IPS-11a (cell line): Measurements from ENCODE around the gene PCBP3.
"Not testable (repeated sequence)": the region's sequence is repeated elsewhere in the genome, so short reads cannot be mapped to it uniquely, and the experiment has no call there.

ENCODE experiments used
- H3K4me3 ChIP-seq: one replicate; pipeline ENCODE4 v1.5.1; 2013; ENCODE audit warnings: low read depth, low read length, control low read depth

Gene PCBP3

DNA sequence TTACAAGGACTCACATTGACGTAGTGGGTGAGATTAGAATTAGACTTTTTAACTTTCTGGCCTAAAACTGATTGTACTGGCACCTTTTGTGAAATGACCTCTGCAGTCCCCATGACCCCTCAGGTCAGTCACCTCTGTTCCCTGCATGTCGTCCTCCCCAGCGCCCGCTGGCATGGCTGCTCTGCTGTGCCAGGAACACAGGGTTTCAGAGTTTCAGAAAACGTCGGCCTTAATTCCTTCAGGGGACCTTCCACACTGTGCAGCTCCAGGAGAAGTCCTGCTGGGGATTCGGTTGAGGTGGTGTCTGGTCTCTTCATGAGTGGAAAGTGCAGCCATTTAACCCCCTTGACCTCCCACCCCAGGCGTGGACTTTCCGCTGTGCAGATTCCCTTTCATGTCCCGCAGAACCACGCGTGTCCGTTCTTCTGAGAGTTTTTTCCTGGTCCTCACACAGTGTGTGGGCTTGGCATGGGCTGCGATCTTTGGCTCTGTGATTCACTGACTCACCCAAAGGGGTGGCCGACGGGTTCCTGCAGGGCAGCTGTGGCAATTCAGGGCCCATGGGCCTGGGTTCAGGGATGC is 179.7 kb downstream of the PCBP3 start:
- H3K4me3 ChIP-seq, result no peak overlapping the region

DNA sequence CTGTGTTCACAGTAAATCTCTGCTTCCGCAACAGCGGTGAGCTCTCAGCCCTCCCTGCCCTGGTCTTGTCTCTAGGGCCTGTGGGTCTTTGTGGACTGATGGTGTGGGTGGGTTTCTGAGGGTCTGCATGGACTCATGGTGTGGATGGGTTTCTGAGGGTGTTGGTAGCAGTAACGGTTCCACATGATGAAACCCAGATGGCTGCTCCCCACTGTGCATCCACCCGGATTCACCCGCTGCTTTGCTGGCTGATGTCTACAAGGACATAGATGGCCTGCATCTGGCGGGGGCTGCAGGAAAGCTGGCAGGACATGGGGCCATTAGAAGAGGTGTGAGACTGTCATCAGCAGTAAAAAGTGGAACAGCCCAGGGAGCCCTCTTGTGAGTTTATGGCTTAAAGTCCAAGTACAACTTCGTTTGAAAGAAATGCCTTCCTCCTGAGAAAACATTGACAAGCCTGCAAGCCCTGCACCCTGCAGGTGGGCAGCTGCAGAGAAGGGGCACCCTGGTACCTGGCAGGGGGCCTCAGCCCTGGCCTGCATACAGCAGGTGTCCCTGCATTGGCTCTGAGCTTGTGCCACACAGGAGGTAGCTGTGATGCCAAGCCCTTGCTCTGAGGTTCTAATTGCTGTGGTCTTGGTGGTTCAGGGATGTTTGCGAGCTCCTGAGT is 181.2 kb downstream of the PCBP3 start:
- no peak overlapping the region for H3K4me3 ChIP-seq

DNA sequence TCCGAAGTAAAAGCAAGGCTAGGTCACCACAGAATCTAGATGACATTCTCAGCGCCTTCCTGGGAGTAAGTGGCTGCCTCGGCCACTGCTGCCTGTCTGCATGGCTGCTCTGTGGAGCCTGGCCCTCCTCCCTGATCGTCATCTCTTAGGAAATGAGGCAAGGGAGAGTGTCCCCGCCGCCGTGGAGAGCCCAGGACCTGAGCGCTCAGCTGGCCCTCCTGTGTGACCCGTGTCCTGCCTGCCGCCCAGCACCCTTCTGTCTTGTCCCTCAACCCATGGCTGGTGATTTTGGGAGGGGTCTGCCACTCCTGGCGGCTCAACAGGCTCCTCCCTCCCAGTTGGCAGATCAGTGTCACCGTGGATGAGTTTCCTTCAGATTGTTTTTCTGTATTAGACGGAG is 181.7 kb downstream of the PCBP3 start:
- H3K4me3 ChIP-seq, result no peak overlapping the region

DNA sequence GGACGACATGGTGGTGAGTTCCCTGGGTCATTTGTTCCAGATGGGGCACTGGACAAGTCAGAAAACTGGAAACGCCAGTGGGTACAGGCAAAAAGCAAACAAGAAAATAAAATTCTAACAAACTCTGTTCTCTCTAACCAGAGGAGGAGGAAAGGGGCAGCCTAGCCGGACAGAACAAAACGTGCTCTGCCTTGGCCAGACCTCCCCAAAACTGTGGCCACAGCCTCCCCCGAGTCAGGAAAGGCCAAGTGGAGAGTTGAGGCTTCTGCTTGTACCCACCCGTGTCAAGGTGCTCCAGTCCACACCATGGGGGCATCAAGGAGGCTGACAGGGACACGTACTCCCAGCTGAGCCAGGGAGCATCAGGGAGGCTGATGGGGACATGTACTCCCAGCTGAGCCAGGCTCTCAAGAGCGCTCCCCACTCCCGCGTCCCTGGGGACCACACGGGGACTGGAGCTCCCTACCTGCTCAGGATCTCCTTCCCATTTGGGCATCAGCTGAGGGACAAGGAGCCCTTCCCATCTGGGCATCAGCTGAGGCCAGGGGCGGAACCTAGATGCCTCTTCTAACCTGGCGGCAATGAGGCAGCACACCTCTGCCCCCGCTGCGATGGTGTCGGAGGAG is 183.3 kb downstream of the PCBP3 start:
- no peak overlapping the region for H3K4me3 ChIP-seq

DNA sequence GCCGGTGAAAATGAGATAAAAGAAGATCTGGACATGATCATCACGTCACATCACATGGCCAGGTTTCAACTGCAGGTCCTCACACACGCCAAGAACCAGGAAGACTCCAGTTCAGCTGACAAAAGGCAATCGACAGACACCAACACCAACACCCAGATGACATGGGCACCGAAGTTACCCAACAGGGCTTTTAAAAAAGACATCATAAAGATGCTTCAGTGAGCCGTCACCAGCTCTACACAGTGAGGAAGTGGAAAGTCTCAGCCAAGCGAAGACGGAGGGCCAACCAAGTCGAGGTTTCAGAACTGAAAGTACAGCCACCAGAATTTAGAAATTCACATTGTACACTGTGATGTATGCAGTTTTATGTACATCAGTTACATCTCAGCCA is 183.8 kb downstream of the PCBP3 start:
- no peak overlapping the region for H3K4me3 ChIP-seq

DNA sequence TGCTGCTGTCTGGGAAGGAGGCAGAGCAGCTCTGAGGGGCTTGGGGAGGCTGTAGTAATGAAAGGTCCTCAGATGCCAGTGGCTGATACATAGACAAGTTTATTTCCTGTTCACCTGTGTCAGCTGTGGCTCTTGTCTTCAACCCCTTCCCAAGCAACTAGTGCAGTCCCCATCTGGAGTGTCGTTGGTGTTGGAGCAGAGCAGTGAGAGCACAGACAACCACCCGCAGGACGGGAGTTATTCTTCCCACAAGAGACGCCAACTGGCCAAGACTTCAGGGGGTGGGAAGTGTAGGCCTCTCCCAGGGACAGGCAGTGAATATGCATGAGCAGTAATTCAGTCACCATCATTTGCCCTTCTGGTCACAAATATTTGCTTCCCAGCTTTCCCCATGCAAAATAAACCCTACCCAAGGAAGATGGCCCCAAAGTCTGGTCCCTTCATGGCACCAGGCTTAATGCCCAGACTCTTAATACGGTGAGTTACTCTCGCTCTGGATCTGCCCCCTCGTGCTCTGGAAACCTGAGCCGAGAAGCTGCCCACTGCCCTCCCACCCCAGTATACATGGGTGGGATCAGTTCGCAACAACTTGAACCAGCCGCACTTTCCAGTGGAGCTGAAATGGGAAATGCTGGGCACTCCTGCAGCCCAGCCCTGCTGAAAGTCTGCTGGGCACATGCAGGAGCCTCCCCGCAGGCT is 184.5 kb downstream of the PCBP3 start:
- H3K4me3 ChIP-seq, result no peak overlapping the region

DNA sequence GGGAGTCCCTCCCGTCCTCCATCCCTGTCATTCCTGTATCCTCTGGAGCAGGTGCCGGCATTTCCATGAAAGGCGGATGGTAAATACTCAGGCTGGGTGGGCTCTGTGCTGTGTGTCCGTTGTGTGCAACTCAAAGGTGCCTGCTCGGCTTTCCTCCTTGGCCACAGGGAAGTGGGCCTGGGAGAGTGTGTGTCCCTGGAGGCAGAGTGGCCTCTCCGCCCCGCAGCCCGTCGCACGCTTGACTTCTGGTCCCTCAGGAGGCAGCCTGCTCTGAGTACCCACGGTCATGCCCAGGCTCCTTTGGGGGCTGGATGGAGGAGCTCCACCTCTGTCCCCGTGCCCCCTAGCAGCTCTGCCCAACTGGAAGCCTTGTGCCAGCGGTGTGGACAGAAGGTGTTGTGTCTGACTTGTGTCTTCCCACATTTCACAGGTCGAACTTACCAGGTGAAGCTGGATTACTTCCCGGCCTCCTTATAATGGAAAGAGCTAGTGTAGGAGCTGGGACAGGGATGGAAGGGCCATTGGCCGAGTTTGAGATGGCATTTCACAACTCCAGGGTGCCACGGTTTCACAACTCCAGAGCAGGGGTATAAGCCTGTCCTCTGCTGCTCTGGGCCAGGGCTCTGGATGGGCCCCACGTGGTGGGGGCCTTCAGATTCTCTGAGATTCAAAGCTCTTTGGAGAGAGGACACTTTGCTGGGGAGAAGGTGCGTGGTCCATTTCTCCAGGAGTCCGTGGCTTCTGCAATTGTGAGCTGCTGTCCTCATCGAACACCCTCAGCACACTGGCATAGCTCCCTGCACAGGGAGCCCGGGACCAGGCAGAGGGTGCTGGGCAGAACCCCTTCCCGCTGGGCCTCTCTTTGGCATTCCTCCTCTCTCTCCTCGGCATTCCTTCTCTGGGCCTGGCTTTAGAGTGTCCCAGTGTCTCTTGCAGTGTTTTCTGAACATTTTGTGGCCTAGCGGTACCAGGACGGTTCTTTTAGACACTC is 185.3 kb downstream of the PCBP3 start:
- H3K4me3 ChIP-seq, result no peak overlapping the region

DNA sequence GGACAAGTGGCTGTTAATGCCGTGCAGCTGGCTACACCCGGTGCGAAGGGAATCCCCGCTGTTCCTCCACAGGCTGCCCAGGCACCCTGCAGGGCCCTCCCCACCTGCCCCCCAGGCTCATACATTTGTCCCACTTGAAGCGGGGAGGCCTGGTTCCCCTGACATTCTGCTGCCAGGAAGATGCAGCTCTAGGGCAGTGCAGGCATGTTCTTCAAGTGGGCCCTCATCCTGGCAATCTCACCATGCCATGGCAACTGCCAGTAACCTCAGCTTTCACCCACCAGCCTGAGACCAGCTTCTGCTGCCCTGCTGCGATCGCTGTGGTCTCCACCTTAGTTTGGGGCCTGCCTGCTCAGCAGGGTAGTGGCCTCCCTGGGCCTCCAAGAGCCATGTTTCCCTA is 186.1 kb downstream of the PCBP3 start:
- H3K4me3 ChIP-seq, result no peak overlapping the region

DNA sequence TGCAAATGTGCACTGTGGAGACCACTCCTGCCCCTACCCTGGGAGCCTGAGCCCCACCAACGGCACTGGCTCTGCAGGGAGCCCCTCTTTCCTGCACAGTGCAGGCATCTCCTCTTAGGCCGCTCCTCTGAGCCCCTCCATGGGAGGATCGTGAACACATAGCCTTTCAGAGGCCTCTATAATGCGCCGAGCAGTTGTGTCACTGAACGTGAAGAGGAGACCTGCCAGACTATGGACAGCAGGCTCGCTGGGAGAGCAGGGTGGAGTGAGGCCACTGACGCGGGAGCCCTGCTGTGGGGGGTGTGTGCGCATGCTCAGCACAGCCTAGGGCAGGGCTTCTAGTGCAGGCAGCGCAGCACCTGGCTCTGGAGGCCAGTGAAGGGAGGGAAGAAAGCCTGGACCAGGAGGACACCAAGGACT is 186.7 kb downstream of the PCBP3 start:
- H3K4me3 ChIP-seq, result no peak overlapping the region

DNA sequence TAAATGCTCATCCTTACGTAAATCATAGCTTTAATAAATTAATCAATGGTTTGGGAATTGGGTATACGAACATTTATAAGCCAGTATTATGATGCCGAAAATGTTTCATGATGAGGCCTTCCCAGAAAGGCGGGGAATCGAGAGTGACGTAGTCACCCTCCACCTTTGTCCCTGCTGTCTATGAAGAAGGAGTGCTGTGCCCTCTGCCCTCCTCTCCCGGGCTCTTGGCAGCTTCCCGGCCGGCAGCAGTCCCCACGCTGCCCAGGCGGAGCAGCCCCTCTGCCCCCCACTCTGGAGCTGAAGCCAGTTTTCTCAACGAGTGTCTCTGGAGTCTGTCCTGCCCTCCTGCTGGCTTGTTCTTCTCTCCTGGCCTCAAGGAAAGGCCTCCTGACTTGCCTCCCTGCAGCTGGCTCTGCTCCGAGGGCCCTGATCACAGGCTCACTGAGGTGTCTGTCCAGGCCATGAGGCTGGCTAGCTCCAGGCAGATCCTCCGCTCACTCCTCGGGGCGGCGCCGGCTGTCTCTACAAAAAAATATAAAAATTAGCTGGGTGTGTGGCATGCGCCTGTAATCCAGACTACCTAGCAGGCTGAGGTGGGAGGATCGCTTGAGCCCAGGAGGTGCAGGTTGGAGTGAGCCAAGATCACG is 187.3 kb downstream of the PCBP3 start:
- H3K4me3 ChIP-seq, result no peak overlapping the region

DNA sequence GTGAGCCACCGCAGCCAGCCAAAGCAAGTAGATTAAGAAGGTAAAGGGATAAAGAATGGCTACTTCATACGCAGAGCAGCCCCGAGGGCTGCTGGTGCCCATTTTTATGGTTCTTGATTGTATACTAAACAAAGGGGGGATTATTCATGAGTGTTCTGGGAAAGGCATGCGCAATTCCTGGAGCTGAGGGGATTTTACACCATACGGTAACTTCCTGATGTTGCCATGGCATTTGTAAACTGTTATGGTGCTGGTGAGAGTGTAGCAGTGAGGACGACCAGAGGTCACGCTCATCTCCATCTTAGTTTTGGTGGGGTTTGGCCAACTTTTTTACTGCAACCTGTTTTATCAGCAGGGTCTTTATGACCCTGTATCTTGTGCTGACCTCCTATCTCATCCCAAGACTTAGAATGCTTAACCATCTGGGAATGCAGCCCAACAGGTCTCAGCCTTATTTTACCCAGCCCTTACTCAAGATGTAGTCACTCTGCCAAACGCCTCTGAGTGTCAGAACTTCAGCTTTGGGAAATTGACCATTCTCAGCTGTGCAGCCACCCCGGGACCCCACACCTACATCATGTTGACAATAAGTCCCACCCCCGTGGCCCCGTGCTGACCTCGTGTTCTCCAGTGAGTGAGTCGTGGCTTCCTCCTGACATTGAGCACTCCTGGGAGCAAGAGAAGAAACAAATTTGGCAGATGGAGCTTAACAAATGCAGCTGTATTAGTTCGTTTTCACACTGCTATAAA is 188.6 kb downstream of the PCBP3 start:
- no peak overlapping the region for H3K4me3 ChIP-seq

DNA sequence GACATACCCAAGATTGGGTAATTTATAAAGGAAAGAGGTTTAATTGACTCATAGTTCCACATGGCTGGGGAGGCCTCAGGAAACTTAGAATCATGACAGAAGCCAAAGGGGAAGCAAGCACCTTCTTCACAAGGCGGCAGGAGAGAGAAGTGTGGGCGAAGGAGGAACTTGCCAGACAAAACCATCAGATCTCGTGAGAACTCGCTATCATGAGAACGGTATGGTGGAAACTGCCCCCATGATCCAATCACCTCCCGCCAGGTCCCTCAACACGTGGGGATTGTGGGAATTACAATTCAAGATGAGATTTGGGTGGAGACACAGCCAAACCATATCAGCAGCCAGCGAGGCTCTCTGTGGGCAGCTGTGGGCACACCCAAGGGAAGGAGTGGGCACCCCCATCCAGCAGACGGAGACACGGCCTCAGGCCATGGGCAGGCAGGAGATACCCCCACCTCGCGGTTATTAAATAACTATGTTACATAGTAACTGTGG is 189.3 kb downstream of the PCBP3 start:
- not testable (repeated sequence) for H3K4me3 ChIP-seq

DNA sequence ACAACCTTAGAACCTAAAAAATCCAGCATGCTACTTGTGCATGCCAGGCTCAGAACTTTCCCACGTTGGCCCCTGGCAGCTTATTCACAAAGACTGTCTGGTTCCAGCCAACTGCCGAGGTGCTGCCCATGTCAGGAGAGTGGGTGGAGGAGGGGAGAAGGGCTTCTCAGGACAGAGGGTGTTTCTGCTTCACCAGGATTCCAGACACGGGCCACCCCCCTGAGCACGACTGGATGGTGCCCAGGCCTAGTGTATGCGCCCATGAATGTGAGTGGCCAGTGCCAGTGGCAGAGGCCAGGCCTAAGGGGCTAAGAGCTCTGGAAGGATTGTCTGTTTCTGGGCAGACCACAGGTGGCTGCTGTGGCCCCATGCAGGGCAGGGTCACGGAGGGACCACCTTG is 189.9 kb downstream of the PCBP3 start:
- H3K4me3 ChIP-seq, result no peak overlapping the region

DNA sequence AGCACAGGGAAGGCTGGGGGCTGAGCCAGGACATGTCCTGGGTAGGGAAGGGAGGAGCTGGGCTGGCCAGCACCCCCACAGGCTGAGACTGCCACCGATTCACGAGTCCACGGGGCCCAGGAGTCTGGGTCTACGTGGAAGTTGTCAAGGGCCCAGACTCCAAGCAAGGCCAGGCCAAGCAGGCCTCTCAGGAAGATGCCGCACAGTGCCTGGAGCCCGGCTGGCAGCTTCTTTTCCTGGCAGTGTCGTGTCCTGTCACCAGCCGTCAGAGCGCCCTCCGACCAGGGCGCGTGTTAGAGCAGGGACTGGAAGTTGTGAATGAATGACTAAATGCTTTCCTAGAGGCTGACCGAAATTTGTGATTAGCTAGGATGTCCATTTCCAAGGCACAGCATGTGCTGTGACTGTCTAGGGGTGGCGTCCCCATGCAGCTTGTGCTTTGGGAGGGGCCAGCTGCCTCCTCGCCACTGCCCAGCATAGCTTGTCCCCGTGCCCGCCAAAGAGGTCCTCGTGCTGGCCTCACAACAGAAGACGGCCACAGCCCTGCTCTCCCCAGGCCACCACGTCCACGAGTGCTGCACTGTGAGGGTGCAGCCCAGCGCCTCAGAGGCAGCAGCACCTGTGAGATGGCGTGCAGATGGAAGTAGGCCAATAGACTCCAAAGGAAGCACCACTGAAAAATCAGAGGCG is 190.6 kb downstream of the PCBP3 start:
- no peak overlapping the region for H3K4me3 ChIP-seq

DNA sequence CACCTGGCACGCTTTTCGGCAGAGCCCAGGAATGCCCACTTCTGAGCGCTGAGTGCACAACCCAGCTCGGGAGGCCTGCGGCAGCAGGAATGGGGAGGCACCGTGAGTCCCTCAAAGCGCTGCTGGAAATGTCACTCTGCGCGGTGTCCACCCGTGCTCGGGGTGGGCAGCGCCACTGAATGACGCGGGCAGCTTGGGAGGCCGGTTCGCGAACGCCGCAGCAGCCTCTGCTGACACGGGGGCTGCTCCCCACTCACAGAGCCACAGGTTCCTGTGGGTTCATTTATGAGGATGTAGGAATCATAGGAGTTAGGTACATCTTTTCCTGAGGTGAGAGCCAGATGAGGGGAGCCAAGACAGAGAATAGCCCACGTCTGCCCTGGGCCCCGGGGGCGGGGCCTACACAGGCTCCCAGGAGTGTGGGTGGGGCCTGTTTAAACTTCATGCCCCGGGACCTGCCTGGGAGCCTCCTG is 191.3 kb downstream of the PCBP3 start:
- H3K4me3 ChIP-seq, result no peak overlapping the region

DNA sequence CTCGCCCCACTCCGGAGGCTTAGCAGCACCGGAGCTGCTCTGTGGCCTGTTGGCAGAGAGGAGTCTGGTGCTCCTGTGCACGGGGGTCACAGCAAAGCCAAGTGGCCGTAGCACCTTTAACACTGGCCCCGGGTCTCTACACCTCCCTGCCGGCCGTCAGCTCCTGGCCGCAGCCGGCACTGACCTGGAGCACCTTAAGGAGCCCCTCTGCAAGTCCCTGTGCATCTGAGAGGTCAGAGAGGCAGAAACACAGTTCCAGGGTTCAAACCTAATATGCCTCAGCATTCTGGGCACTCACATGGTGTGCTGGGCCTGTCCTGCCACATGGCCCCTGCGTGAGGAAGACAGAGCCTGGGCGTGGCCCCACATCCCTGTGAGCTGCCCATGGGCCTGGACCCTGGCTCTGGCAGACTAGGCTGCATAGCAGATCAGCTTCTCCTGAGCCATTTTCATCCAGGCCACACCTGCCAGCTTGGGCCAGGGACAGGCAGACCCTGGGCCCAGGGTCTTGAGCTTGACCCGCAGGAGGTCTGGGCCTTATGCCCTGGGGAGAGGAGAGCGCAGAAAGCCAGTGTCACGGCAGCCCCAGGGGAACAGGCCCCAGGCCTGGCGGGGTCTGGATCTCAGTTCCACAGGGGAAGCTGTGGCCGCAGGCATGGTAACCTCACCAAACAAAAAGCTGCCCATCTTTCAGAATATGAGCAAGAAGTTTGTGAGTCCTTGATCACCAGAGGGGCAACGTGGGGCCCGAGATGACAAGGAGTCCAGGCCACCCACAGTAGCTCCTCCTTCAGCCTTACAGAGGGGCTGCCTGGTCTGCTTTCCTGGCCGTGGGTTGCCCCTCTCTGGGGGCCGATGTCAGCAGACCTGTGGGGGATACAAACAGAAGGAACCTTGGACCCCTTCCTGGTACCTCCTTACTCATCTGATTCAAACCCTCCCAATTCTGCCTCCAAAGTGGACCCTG is 192.1 kb downstream of the PCBP3 start:
- no peak overlapping the region for H3K4me3 ChIP-seq

DNA sequence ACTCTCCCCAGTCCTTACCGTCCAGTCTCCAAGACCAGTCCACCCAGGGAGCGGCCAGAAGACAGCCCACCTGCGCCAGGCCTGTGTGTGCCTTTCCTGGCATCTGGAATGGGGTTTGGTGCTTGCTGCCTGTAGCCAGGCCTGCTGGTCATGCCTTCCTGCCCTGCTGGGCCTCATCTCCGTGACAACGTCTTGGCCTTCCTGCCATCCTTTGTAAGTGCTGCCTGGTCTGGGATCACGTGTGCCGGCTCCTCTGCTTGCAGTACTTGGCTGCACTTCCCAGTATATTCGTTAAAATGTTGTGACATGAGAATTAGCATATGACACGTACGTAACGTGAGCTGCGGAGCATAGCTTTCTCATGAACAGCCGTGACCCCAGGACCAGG is 192.7 kb downstream of the PCBP3 start:
- no peak overlapping the region for H3K4me3 ChIP-seq
